ENCODE measurements around the gene GPA33. TPM values are rescaled to one million over a fixed set of nuclear protein-coding genes. Genes with fewer than 3 reads are reported as not detected.

Gene GPA33
- total RNA-seq, 1 donor from 2014 or later = under 0.01 TPM

DNA sequence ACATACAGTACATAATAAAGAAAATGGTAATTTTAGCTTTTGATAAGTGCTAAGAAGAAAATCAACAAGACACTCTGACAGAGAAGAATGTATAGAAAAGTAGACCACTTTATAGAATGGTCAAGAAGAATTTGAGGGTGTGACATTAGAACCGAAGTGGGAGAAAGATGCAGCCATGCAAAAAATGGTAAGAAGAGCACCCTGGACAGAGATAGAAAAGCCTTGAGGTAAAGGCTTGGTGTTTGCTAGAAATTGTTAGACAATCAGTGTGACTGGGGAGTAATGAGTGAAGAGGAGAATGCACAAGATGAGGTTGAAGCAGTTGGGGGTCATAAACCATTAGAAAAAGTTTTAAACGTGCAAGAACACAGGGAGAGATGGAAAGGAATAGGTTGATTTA lies 77.6 kb downstream of the GPA33 start:
- Histone ChIP-seq H3K9me3 (ENCODE audit: control insufficient read depth in 3 of 3, low read length in 3 of 3) (no peaks in the 10 kb centered on the region), H3K27me3 (ENCODE audit: control insufficient read depth in 3 of 3, insufficient read depth in 3 of 3, low read length in 3 of 3) (no peaks in the 10 kb centered on the region), H3K9ac (ENCODE audit: low read depth in 1 of 3, low read length in 3 of 3) (no peak overlapping the region), H3K27ac (ENCODE audit: low read depth, low read length) (no peak overlapping the region), H3K36me3 (ENCODE audit: control insufficient read depth in 3 of 3, insufficient read depth in 3 of 3, low read length in 3 of 3) (no peaks in the 10 kb centered on the region), H3K4me3 (ENCODE audit: low read length in 3 of 3) (no peak overlapping the region), H3K4me1 (ENCODE audit: control insufficient read depth in 3 of 3, insufficient read depth in 3 of 3, low read length in 3 of 3) (no peaks in the 10 kb centered on the region)

DNA sequence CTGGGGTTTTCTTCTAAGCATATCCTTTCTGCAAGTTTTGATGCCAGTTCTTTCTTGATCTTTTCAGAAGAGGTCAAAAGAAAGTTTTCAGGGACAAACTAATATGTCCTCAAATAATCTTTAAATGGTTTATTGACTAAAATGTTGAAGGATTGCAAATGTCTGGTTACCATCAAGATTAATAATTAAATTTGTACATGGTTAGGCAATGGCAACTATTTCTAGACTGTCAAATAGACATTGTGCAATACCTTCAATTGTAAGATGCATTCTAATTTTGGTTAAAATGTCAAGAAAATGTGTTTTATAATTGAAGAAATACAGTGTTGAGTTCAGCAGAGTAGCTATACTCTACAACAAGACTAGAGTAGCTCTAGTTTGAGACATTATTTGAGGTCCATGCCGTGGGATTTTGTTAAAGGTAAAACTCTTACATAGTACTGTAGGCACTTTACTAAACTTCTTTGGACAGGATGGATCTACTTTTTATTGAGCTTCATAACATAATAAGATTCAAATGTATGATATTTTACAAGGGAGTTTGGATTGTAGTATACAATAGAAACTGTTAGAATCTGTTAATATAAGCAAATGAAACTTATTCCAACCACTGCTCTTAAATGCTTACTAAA lies 78.5 kb downstream of the GPA33 start:
- Histone ChIP-seq H3K9me3 (ENCODE audit: control insufficient read depth in 3 of 3, low read length in 3 of 3) (no peaks in the 10 kb centered on the region), H3K27me3 (ENCODE audit: control insufficient read depth in 3 of 3, insufficient read depth in 3 of 3, low read length in 3 of 3) (no peaks in the 10 kb centered on the region), H3K4me3 (ENCODE audit: low read length in 3 of 3) (no peak overlapping the region), H3K36me3 (ENCODE audit: control insufficient read depth in 3 of 3, insufficient read depth in 3 of 3, low read length in 3 of 3) (no peaks in the 10 kb centered on the region), H3K9ac (ENCODE audit: low read depth in 1 of 3, low read length in 3 of 3) (no peak overlapping the region), H3K27ac (ENCODE audit: low read depth, low read length) (no peak overlapping the region), H3K4me1 (ENCODE audit: control insufficient read depth in 3 of 3, insufficient read depth in 3 of 3, low read length in 3 of 3) (no peaks in the 10 kb centered on the region)

DNA sequence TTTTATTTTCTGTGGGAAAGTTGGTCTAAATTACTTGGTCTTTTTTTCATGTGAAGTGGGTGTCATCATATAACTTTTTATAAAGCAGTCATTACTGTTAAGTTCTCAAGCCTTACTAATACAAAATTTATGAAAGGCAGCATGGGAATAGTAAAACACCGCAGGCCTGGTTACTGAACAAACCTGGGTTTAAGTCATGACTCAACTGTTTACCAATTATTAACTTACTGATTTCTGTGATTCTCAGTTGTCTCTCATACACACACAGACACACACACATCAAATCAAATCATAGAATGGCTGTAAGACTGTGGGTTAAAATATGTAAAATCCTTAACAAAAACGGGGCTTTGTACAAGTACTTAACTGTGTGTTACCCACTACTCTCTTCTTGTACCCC lies 86.5 kb downstream of the GPA33 start:
- Histone ChIP-seq H3K4me3 (ENCODE audit: low read length in 3 of 3) (no peak overlapping the region), H3K9ac (ENCODE audit: low read depth in 1 of 3, low read length in 3 of 3) (no peak overlapping the region), H3K36me3 (ENCODE audit: control insufficient read depth in 3 of 3, insufficient read depth in 3 of 3, low read length in 3 of 3) (no peaks in the 10 kb centered on the region), H3K27ac (ENCODE audit: low read depth, low read length) (no peak overlapping the region), H3K4me1 (ENCODE audit: control insufficient read depth in 3 of 3, insufficient read depth in 3 of 3, low read length in 3 of 3) (no peaks in the 10 kb centered on the region), H3K9me3 (ENCODE audit: control insufficient read depth in 3 of 3, low read length in 3 of 3) (no peaks in the 10 kb centered on the region), H3K27me3 (ENCODE audit: control insufficient read depth in 3 of 3, insufficient read depth in 3 of 3, low read length in 3 of 3) (no peaks in the 10 kb centered on the region)

Small RNA genes within 50 kb of the gene (small RNA-seq; reads per million reads assigned to genes)
- gene RNA5SP65 = 0.19 reads per million

Other genes starting within 250 kb of the GPA33 start
- gene TADA1, start 214.1 kb downstream of the GPA33 start, total RNA-seq = 18.8 TPM
- 2.6 TPM for gene ILDR2, start 114.8 kb downstream of the GPA33 start, total RNA-seq
- 0.52 TPM for gene MAEL, start 101.1 kb downstream of the GPA33 start, total RNA-seq
- 99.7 TPM for gene STYXL2, start 3.7 kb upstream of the GPA33 start, total RNA-seq
- 11.5 TPM for gene POU2F1, start 130.5 kb upstream of the GPA33 start, total RNA-seq